ENCODE results near the gene MUS81.

Gene MUS81

GRCh38 chr11:65895482-65895981 lies 35.3 kb downstream of the MUS81 start:
- DNase-seq (ENCODE audit: low spot score) = no peak
- no peak for TF ChIP-seq CTCF (IDR thresholded peaks at IDR 0.05; ENCODE audit: extremely low read depth, missing control alignments)

GRCh38 chr11:65896034-65896999 lies 36.1 kb downstream of the MUS81 start:
- no peak for DNase-seq (ENCODE audit: low spot score)
- TF ChIP-seq CTCF (IDR thresholded peaks at IDR 0.05; ENCODE audit: extremely low read depth, missing control alignments) = no peak

GRCh38 chr11:65897020-65897471 lies 36.8 kb downstream of the MUS81 start:
- no peak for TF ChIP-seq CTCF (IDR thresholded peaks at IDR 0.05; ENCODE audit: extremely low read depth, missing control alignments)

GRCh38 chr11:65898656-65899355 lies 38.6 kb downstream of the MUS81 start:
- no peak for DNase-seq (ENCODE audit: low spot score)
- no peak for TF ChIP-seq CTCF (IDR thresholded peaks at IDR 0.05; ENCODE audit: extremely low read depth, missing control alignments)

More at GRCh38 chr11:65897020-65897471, 36.8 kb downstream of the MUS81 start:
- DNase-seq (ENCODE audit: low spot score) = no peak

GRCh38 chr11:65899356-65900124 lies 39.3 kb downstream of the MUS81 start:
- no peak for TF ChIP-seq CTCF (IDR thresholded peaks at IDR 0.05; ENCODE audit: extremely low read depth, missing control alignments)
- DNase-seq (ENCODE audit: low spot score) = peak; percentile 74

GRCh38 chr11:65900125-65900898 lies 40.1 kb downstream of the MUS81 start, which contains the start of gene FOSL1:
Gene FOSL1 (minus strand): TSS chr11:65900388. CDS start chr11:65900339, 49 bp downstream.
- TF ChIP-seq CTCF (IDR thresholded peaks at IDR 0.05; ENCODE audit: extremely low read depth, missing control alignments) = no peak
- peak; percentile 93 for DNase-seq (ENCODE audit: low spot score)

All from GM20000 (cell line).